Measurements from ENCODE around the gene CEP192. TPM values are rescaled to one million over a fixed set of nuclear protein-coding genes. Genes with fewer than 3 reads are reported as not detected.

The CEP192 gene, protein sequence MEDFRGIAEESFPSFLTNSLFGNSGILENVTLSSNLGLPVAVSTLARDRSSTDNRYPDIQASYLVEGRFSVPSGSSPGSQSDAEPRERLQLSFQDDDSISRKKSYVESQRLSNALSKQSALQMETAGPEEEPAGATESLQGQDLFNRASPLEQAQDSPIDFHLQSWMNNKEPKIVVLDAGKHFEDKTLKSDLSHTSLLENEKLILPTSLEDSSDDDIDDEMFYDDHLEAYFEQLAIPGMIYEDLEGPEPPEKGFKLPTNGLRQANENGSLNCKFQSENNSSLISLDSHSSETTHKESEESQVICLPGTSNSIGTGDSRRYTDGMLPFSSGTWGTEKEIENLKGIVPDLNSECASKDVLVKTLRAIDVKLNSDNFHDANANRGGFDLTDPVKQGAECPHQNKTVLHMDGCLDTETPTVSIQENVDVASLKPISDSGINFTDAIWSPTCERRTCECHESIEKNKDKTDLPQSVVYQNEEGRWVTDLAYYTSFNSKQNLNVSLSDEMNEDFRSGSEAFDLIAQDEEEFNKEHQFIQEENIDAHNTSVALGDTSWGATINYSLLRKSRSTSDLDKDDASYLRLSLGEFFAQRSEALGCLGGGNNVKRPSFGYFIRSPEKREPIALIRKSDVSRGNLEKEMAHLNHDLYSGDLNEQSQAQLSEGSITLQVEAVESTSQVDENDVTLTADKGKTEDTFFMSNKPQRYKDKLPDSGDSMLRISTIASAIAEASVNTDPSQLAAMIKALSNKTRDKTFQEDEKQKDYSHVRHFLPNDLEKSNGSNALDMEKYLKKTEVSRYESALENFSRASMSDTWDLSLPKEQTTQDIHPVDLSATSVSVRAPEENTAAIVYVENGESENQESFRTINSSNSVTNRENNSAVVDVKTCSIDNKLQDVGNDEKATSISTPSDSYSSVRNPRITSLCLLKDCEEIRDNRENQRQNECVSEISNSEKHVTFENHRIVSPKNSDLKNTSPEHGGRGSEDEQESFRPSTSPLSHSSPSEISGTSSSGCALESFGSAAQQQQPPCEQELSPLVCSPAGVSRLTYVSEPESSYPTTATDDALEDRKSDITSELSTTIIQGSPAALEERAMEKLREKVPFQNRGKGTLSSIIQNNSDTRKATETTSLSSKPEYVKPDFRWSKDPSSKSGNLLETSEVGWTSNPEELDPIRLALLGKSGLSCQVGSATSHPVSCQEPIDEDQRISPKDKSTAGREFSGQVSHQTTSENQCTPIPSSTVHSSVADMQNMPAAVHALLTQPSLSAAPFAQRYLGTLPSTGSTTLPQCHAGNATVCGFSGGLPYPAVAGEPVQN (N-terminal part only)
- 10 to 100 TPM; 21.9 to 44.6 (median 36.9) TPM for total RNA-seq

DNA sequence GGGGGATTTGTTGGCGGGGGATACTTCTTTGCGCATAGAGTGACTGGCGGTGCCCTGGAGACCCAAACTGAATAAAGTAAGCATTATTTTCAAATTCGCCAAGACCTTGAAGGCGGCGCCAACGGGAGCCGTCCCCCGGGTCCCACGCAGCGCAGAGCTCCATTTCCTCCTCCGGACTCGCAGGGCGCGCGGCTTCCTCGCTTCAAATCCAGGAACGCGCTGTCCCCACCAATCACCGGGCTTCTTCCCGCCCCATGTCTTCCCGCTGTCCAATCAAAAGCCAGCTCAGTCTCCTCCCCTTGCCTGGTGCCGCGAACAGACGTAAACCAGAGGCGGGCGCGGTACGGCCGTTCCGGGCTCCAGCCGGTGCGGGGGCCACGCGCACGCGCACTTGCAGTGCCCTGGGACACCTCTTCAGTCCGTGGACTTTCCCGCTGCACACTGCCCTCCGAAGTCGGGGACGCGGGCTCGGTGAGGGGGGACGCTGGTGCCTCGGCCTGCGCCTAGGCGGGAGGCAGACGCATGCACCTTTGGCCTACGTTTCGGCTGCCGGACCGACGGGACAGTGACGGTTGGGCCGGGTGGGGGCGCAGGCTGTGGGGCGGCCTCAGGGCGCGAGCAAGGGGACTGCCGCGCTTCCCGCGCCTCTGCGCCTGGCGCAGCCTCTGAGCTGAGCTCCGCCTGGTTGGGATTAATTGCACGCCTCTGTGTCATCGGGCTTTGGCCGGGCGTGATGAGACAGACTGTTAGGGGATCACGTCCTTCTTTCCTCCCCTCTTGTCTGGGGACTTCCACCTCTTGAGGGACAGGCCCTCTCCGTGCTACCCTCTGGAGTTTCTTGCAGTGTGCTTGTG lies at the start of gene CEP192:
CEP192 (plus strand) TSS at position 396 of the 854 bp plus-strand sequence. CDS start 8,063 bp downstream, outside the sequence.
- TF ChIP-seq CTCF (IDR thresholded peaks at IDR 0.05): peak in 1 of 6 experiments; percentile 20
- peak; percentile 76 to 87 for TF ChIP-seq POLR2A (IDR thresholded peaks at IDR 0.05)
- no peaks in the 10 kb centered on the region for H3K27me3 ChIP-seq
- H3K4me1 ChIP-seq: peaks cover 0 to 29% (median 0%) of the 10 kb centered on the region in 4 donors
- peak; percentile 96 to 99 (median 98) for DNase-seq
- H3K9me3 ChIP-seq: no peaks in the 10 kb centered on the region
- H3K36me3 ChIP-seq: peaks cover 0 to 5% (median 0%) of the 10 kb centered on the region in 3 donors
- peak within 1 kb of the TSS; percentile 60 to 88 (median 73) for H3K4me3 ChIP-seq
- peak within 1 kb of the TSS; percentile 63 to 94 (median 88) for H3K27ac ChIP-seq

GRCh38 chr18:12943215-12943614 lies 47.9 kb upstream of the CEP192 start:
- H3K4me3 ChIP-seq: no peak overlapping the region
- H3K36me3 ChIP-seq: no peaks in the 10 kb centered on the region
- no peak for TF ChIP-seq POLR2A (IDR thresholded peaks at IDR 0.05)
- no peak for TF ChIP-seq CTCF (IDR thresholded peaks at IDR 0.05)
- no peaks in the 10 kb centered on the region for H3K9me3 ChIP-seq
- H3K27me3 ChIP-seq: no peaks in the 10 kb centered on the region
- DNase-seq: no peak
- no peak overlapping the region for H3K27ac ChIP-seq
- H3K4me1 ChIP-seq: no peaks in the 10 kb centered on the region

GRCh38 chr18:12944709-12945108 lies 46.5 kb upstream of the CEP192 start:
- no peaks in the 10 kb centered on the region for H3K36me3 ChIP-seq
- H3K4me3 ChIP-seq: no peak overlapping the region
- peaks cover 0 to 5% (median 0%) of the 10 kb centered on the region in 4 donors for H3K4me1 ChIP-seq
- no peak for DNase-seq
- H3K27me3 ChIP-seq: no peaks in the 10 kb centered on the region
- H3K27ac ChIP-seq: no peak overlapping the region
- H3K9me3 ChIP-seq: no peaks in the 10 kb centered on the region
- no peak for TF ChIP-seq POLR2A (IDR thresholded peaks at IDR 0.05)
- no peak for TF ChIP-seq CTCF (IDR thresholded peaks at IDR 0.05)

GRCh38 chr18:12946549-12947284 lies 44.4 kb upstream of the CEP192 start:
- DNase-seq: peak in 1 of 3 donors; percentile 39
- Histone ChIP-seq H3K27me3 (no peaks in the 10 kb centered on the region), H3K4me3 (peak overlapping the region; percentile 67 to 86 (median 73)), H3K36me3 (no peaks in the 10 kb centered on the region), H3K9me3 (no peaks in the 10 kb centered on the region), H3K4me1 (peaks cover 0 to 10% (median 0%) of the 10 kb centered on the region in 4 donors), H3K27ac (peak overlapping the region; percentile 91 to 98 (median 96))
- TF ChIP-seq CTCF (IDR thresholded peaks at IDR 0.05) (no peak), POLR2A (IDR thresholded peaks at IDR 0.05) (no peak)
